GM23338 (cell line): ENCODE data around the gene NUCB2. TPM values are rescaled to one million over a fixed set of nuclear protein-coding genes. Genes with fewer than 3 reads are reported as not detected.

ENCODE experiments used
- ATAC-seq: fragments of 200-7000 bp; cut with Tn5 transposase; 3 replicates; pipeline ENCODE4 v1.9.1; 2020
- DNase-seq: peaks from one replicate; pipeline ENCODE4 v3.0.0-alpha.2; 2015; ENCODE audit warnings: low spot score
- H2AFZ ChIP-seq: fragments of 200-600 bp; sonication (generic); 2 replicates; pipeline ENCODE4 v1.8.0; 2016; ENCODE audit warnings: antibody characterized with exemption, mild to moderate bottlenecking, moderate library complexity
- H3F3A ChIP-seq: fragments of 200-600 bp; sonication (generic); replicated peaks from 2 replicates; pipeline ENCODE4 v1.8.0; 2017; ENCODE audit warnings: antibody characterized with exemption, mixed run types, low read depth
- H3K27ac ChIP-seq: fragments of 200-600 bp; sonication (generic); 2 replicates; pipeline ENCODE4 v1.6.1; 2016; ENCODE audit warnings: low read depth
- H3K27me3 ChIP-seq: fragments of 200-600 bp; sonication (generic); 2 replicates; pipeline ENCODE4 v1.8.0; 2016; ENCODE audit warnings: mild to moderate bottlenecking, mixed run types, moderate library complexity; ENCODE audit not compliant: insufficient read depth
- H3K36me3 ChIP-seq: fragments of 200-600 bp; sonication (generic); 2 replicates; pipeline ENCODE4 v1.8.0; 2016; ENCODE audit warnings: mild to moderate bottlenecking; ENCODE audit not compliant: insufficient read depth
- H3K4me1 ChIP-seq: fragments of 200-600 bp; sonication (generic); 2 replicates; pipeline ENCODE4 v1.8.0; 2016; ENCODE audit warnings: mild to moderate bottlenecking, moderate library complexity; ENCODE audit not compliant: insufficient read depth
- H3K4me2 ChIP-seq: fragments of 200-600 bp; sonication (generic); 2 replicates; pipeline ENCODE4 v1.7.1; 2017; ENCODE audit warnings: mixed run types
- H3K4me3 ChIP-seq: fragments of 200-600 bp; sonication (generic); 2 replicates; pipeline ENCODE4 v1.6.1; 2016; ENCODE audit warnings: mixed run types
- H3K79me2 ChIP-seq: fragments of 200-600 bp; sonication (generic); replicated peaks from 2 replicates; pipeline ENCODE4 v1.8.0; 2017; ENCODE audit warnings: mild to moderate bottlenecking; ENCODE audit not compliant: insufficient read depth
- H3K9me2 ChIP-seq: fragments of 200-600 bp; sonication (generic); 2 replicates; pipeline ENCODE4 v1.8.0; 2017; ENCODE audit not compliant: insufficient read depth
- H4K20me1 ChIP-seq: fragments of 200-600 bp; sonication (generic); replicated peaks from 2 replicates; pipeline ENCODE4 v1.8.0; 2017; ENCODE audit warnings: mild to moderate bottlenecking; ENCODE audit not compliant: insufficient read depth
- H3K27ac Mint-ChIP-seq: 2 replicates; pipeline ENCODE4 v1.8.0; 2020; ENCODE audit warnings: inconsistent platforms, mild to moderate bottlenecking, moderate library complexity, mixed read lengths
- H3K27me3 Mint-ChIP-seq: 3 replicates; pipeline ENCODE4 v1.8.0; 2022; ENCODE audit warnings: low read depth, mild to moderate bottlenecking, moderate library complexity, mixed read lengths, inconsistent platforms; ENCODE audit not compliant: insufficient read depth, poor library complexity
- H3K36me3 Mint-ChIP-seq: 3 replicates; pipeline ENCODE4 v1.8.0; 2021; ENCODE audit warnings: low read depth, mild to moderate bottlenecking, inconsistent platforms, moderate library complexity, mixed read lengths
- H3K4me1 Mint-ChIP-seq: 3 replicates; pipeline ENCODE4 v1.8.0; 2020; ENCODE audit warnings: mild to moderate bottlenecking, inconsistent platforms, mixed read lengths
- H3K4me3 Mint-ChIP-seq: 3 replicates; pipeline ENCODE4 v1.8.0; 2021; ENCODE audit warnings: moderate library complexity, mild to moderate bottlenecking, inconsistent platforms, mixed read lengths
- H3K9me3 Mint-ChIP-seq: 3 replicates; pipeline ENCODE4 v1.8.0; 2020; ENCODE audit warnings: moderate library complexity, mild to moderate bottlenecking, inconsistent platforms, mixed read lengths
- CREB1 ChIP-seq: fragments of 250-450 bp; sonication (Bioruptor Pico); IDR thresholded peaks from 2 replicates; pipeline ENCODE4 v1.5.0; 2020; ENCODE audit warnings: low read depth, mild to moderate bottlenecking, moderate library complexity
- EZH2 ChIP-seq: fragments of 200-600 bp; sonication (generic); IDR thresholded peaks from one replicate; pipeline ENCODE4 v1.8.0; 2017; ENCODE audit warnings: antibody characterized with exemption, mild to moderate bottlenecking, low read depth; ENCODE audit not compliant: unreplicated experiment
- EZH2phosphoT487 ChIP-seq: fragments of 200-600 bp; sonication (generic); IDR thresholded peaks from one replicate; pipeline ENCODE4 v1.8.1; 2018; ENCODE audit warnings: antibody characterized with exemption; ENCODE audit not compliant: unreplicated experiment
- JUNB ChIP-seq: IDR thresholded peaks from one replicate; pipeline ENCODE4 v1.6.1; 2016; ENCODE audit warnings: antibody characterized with exemption; ENCODE audit not compliant: unreplicated experiment
- POLR2AphosphoS5 ChIP-seq: IDR thresholded peaks from 2 replicates; pipeline ENCODE4 v1.6.1; 2016; ENCODE audit warnings: antibody characterized with exemption, low read depth
- STAT1 ChIP-seq: IDR thresholded peaks from one replicate; pipeline ENCODE4 v1.6.1; 2016; ENCODE audit warnings: antibody characterized with exemption; ENCODE audit not compliant: unreplicated experiment
- ZNF331 ChIP-seq: fragments of 250-450 bp; sonication (Bioruptor Pico); IDR thresholded peaks from 2 replicates; pipeline ENCODE4 v1.5.0; 2020; ENCODE audit warnings: low read depth, mild to moderate bottlenecking, moderate library complexity
- polyA plus RNA-seq: library from polyadenylated mRNA; unstranded; fragments of >200 nt; fragmentation: Nextera tagmentation; extraction: Ambion mirVana; gene quantifications from 2 replicates; pipeline ENCODE4 v1.2.1, GENCODE V29; 2016
- total RNA-seq: library from RNA; depleted of rRNA; stranded (reverse); fragments of >200 nt; shearing (Covaris generic); gene quantifications from 2 replicates; pipeline ENCODE4 v1.2.3, GENCODE V29; 2014
- TF ChIP-seq, protein P1 (sequence below), 2 experiments: fragments of 200-600 bp in 1 of 2; sonication (generic) in 1 of 2; conservative IDR thresholded peaks; 2 replicates each; pipeline versions ENCODE4 v1.5.1 to v1.6.1; 2016 to 2017; ENCODE audit warnings: antibody characterized with exemption in 2 of 2, low read depth in 2 of 2, mild to moderate bottlenecking in 2 of 2, moderate library complexity in 1 of 2
- TF ChIP-seq, protein P2 (sequence below): IDR thresholded peaks from 2 replicates; pipeline ENCODE4 v1.6.1; 2016; ENCODE audit warnings: antibody characterized with exemption
- TF ChIP-seq, protein P3 (sequence below): IDR thresholded peaks from one replicate; pipeline ENCODE4 v1.6.1; 2018; ENCODE audit warnings: antibody characterized with exemption; ENCODE audit not compliant: unreplicated experiment

Gene NUCB2
- total and polyA plus RNA-seq, 2 experiments from 2014 or later = 16.6 to 86.9 TPM

DNA sequence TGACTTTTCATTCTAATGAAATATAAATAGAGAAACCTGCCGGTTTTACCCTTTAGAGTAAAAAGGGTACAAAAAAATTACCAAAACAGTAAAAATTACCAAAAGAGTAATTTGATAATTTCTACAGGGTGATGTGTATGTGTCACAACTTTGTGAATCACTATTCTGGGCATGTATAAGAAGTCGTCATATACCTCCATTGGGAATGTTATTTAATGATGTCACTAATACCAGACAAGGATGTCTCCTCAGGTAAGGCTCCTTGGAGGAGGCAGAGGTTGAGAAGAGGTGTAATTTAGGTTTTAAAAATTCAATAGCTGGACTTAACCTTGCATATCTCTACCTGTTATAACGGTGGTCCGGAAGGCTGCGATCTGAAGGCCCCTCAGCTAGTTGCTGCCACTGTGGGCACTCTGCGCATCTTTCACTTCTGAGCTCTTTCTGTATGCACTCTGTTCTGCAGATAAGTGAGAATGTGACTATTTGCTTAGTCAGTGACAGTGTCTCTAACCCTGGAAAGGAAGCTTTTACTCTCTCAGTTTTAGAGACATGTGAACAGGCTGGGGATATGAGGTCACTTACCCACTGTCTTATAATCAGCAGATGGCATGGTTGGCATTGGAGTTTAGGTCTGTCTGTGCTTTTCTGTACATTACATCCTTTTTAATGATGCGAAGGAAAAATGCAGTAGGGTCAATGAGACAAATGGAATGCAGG is 74.1 kb downstream of the NUCB2 start (continued):
- TF ChIP-seq EZH2phosphoT487 (no peak), EZH2 (no peak), CREB1 (CRISPR knock-in tag) (no peak), ZNF331 (CRISPR knock-in tag) (no peak), POLR2AphosphoS5 (no peak), JUNB (no peak), STAT1 (no peak)
- TF ChIP-seq, protein P1, sequence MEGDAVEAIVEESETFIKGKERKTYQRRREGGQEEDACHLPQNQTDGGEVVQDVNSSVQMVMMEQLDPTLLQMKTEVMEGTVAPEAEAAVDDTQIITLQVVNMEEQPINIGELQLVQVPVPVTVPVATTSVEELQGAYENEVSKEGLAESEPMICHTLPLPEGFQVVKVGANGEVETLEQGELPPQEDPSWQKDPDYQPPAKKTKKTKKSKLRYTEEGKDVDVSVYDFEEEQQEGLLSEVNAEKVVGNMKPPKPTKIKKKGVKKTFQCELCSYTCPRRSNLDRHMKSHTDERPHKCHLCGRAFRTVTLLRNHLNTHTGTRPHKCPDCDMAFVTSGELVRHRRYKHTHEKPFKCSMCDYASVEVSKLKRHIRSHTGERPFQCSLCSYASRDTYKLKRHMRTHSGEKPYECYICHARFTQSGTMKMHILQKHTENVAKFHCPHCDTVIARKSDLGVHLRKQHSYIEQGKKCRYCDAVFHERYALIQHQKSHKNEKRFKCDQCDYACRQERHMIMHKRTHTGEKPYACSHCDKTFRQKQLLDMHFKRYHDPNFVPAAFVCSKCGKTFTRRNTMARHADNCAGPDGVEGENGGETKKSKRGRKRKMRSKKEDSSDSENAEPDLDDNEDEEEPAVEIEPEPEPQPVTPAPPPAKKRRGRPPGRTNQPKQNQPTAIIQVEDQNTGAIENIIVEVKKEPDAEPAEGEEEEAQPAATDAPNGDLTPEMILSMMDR (conservative IDR thresholded peaks at IDR 0.05; ENCODE audit: low read depth in 2 of 2) = no peak
- TF ChIP-seq, protein P2, sequence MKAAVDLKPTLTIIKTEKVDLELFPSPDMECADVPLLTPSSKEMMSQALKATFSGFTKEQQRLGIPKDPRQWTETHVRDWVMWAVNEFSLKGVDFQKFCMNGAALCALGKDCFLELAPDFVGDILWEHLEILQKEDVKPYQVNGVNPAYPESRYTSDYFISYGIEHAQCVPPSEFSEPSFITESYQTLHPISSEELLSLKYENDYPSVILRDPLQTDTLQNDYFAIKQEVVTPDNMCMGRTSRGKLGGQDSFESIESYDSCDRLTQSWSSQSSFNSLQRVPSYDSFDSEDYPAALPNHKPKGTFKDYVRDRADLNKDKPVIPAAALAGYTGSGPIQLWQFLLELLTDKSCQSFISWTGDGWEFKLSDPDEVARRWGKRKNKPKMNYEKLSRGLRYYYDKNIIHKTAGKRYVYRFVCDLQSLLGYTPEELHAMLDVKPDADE = no peak
- TF ChIP-seq, protein P3, sequence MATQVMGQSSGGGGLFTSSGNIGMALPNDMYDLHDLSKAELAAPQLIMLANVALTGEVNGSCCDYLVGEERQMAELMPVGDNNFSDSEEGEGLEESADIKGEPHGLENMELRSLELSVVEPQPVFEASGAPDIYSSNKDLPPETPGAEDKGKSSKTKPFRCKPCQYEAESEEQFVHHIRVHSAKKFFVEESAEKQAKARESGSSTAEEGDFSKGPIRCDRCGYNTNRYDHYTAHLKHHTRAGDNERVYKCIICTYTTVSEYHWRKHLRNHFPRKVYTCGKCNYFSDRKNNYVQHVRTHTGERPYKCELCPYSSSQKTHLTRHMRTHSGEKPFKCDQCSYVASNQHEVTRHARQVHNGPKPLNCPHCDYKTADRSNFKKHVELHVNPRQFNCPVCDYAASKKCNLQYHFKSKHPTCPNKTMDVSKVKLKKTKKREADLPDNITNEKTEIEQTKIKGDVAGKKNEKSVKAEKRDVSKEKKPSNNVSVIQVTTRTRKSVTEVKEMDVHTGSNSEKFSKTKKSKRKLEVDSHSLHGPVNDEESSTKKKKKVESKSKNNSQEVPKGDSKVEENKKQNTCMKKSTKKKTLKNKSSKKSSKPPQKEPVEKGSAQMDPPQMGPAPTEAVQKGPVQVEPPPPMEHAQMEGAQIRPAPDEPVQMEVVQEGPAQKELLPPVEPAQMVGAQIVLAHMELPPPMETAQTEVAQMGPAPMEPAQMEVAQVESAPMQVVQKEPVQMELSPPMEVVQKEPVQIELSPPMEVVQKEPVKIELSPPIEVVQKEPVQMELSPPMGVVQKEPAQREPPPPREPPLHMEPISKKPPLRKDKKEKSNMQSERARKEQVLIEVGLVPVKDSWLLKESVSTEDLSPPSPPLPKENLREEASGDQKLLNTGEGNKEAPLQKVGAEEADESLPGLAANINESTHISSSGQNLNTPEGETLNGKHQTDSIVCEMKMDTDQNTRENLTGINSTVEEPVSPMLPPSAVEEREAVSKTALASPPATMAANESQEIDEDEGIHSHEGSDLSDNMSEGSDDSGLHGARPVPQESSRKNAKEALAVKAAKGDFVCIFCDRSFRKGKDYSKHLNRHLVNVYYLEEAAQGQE = no peak

DNA sequence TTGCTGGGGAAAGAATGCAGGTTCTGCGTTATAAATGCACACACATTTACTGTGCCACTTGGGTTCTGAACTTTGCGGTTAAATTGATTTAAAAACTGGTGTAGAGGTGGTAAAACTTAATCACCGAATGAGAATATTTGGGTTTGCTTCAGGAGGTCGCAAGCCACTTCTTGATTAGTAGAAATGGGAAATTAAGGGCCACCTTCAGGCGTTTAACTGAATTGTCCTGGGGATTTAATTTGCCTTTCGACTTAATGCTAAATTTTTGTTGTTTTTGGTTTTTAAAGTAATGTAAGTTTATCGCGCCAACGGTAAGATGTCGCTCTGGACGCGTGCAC is 74.6 kb downstream of the NUCB2 start:
- Histone ChIP-seq H3K9me2 (no peaks in the 10 kb centered on the region), H2AFZ (peak overlapping the region; percentile 95), H3K36me3 (no peaks in the 10 kb centered on the region), H3K79me2 (no peaks in the 10 kb centered on the region), H3K27me3 (peaks cover 75% of the 10 kb centered on the region), H3K4me2 (peak overlapping the region; percentile 76), H3F3A (0 out of 2 replicates have a peak, but pooled peaks cover 3% of the 10 kb centered on the region), H4K20me1 (0 out of 2 replicates have a peak, but pooled peaks cover 3% of the 10 kb centered on the region), H3K4me1 (peaks cover 18% of the 10 kb centered on the region), H3K27ac (no peak overlapping the region), H3K4me3 (peak overlapping the region; percentile 69)
- ATAC-seq = no peak
- Mint-ChIP-seq H3K4me3 (peak overlapping the region; percentile 76), H3K27me3 (peaks cover 53% of the 10 kb centered on the region), H3K9me3 (peaks cover 8% of the 10 kb centered on the region; the same call in 2 of the 3 replicates), H3K4me1 (peaks cover 21% of the 10 kb centered on the region), H3K36me3 (no peaks in the 10 kb centered on the region), H3K27ac (no peak overlapping the region)
- TF ChIP-seq, protein P1 (conservative IDR thresholded peaks at IDR 0.05; ENCODE audit: low read depth in 2 of 2) = peak in 1 of 2 experiments; percentile 34; a peak in 1 of 4 replicates
- TF ChIP-seq POLR2AphosphoS5 = no peak
- no peak for DNase-seq
